HG02759 (cell line): ENCODE data around the gene PLCB1.

Experiments used
- ATAC-seq: cut with Tn5 transposase; IDR thresholded peaks from one replicate; pipeline ENCODE4 v1.9.1; 2021; ENCODE audit warnings: mild to moderate bottlenecking, moderate library complexity; ENCODE audit not compliant: unreplicated experiment

The PLCB1 gene

DNA sequence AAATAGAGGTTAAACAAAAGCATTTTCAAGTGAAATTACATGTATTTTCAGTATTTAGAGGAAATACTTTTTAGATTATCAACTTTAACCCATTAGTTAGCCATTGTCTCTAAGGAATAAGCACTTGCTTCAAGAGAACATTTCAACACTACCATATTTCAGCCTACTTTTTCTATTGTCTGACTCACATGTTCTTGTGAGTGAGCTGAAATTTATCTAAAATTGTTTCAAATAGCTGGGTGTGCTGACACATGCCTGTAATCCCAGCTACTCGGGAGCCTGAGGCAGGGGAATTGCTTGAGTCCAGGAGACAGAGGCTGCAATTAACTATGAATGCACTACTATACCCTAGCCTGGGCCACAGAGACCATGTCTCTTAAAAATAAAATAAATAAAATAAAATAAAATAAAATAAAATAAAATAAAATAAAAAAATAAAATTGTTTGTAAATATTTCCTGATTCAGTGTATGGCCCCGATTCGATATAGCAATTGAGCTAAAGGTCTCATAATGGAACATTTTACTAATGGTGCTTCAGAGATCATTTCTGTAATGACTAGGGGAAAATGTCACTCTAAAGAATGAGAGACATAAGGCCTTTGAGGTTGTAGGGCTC, 612.3 kb downstream of the PLCB1 start:
- no peak for ATAC-seq

DNA sequence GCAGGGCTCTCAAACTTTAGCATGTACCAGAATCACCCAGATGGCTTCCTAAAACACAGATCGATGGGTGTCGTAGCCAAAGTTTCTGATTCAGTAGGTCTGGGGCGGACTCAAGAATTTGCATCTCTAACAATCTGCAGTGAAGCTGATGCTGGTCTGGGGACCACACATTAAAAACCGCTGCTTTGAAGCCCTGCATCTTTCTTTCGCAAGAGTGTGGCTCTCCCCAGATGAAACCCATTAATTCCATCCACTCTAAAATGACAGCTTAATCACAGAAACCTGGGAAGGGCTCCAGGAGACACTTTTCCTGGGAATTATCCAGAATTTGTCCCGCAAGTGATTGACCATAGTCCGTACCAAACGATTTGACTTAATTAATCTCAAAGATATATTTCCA, 617.0 kb downstream of the PLCB1 start:
- no peak for ATAC-seq

DNA sequence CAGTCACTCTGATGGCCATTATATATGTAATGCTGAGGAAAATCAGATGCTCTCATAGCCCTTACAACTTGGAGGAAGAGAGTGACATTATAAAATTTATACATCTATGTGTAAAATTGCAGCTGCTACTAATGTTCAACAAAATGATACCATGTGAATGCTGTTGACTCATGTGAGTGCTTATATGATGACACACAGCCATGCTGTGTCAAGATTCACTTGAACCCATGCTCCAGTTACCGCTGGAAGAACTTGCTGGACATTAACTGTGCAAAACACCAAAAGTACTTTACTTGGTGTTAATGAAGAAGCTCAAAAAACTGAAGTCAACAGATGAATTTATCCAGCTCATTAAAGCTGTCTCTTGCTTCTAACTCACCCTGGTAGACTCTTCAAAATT, 617.9 kb downstream of the PLCB1 start:
- no peak for ATAC-seq

DNA sequence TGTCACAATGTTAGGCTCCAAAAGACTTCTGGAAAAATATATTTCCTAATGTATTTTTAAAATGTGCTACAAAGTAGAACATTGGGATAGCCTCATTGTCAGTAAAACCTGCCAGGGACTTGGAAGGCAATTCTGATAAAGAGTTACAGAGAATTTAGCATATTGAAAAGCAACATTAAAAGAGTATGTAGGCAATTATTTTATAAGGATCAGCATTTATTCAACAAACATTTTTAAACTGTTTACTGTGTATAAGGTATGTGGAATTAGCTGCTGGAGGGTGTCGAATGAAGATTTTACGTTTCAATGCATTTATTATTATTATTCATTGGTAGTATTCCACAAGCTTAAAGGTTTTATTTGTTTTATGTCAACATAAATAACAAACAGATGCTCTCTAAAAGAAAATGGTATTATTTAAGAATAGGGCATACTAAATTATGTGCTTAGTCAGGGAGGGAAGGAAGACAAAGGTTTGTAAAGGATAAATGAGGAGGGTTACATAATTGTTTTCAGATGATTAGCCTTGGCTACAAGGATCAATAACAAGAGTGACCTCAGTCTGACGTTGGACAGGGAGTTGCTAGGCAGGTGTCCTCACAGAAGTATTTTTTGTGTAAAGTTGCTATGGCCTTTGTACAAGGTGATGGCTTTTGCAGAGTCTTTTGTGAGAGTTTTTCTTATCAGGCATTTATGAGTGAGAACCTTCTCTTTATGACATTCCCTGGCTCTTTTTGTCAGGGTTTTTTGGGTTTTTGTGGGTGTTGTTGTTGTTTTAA, 623.5 kb downstream of the PLCB1 start:
- no peak for ATAC-seq

DNA sequence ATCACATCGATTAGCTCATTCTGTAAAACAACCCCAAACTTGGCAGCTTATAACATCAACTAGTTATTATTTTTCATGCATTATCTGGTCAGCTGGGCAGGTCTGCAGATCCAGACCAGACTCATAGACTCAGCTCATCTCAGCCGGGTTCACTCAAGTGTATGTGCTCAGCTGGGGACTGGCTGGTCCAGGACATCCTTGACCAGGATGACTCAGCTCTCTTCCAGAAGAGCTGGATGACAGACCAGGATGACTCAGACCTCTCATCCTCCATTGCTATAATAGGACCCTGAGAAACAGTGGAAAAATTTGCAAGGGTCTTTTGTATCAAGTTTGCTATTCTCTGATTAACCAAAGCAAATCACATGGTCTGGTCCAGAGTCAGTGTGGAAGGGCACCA, 624.3 kb downstream of the PLCB1 start:
- ATAC-seq, result no peak

DNA sequence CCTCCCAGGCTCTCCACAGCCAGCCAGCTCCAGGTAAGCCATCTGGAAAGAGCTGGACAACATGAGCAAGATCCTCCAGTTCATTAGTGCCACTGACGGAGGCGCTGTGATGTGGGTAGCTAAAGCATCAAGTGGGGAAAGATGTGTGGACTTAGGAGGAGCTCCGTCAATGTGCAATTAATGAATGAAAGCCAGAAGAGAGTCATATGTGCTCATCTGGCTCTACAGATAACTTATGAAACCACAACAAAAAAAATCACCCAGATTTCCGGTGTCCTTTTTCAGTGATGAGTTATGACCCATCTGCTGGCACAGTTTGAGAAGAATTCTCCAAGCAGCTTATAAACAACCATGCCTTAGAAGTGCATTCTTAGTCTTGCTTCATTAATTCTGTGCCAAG, 625.1 kb downstream of the PLCB1 start:
- no peak for ATAC-seq

DNA sequence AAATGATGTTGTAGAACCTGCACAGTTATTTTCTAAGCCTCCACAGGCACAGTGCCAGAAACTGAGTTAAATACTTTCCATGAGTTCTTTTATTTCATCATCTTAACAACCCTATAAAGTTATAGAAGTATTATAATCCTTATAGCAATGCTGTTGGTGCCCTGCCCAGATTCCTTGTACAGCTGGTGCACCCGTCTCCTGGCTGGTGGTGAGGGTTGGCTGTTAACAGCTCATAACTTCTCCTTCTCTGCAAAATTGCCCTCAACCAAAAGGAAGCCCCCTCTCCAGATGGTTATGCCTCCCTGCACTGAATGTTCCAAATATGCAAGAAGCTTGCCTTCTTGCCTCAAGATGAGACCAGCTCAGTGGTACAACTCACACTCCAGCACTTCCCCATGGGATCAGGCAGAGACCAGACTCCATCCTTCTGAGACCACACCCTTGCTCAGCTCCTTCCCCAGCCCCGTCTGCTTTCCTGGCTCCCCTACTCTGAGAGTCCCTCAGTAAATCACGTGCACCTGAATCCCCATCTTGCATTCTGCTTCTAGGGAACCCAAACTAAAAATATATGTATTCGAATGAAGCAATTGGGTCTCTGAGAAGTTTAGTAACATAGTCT, 632.4 kb downstream of the PLCB1 start:
- no peak for ATAC-seq

DNA sequence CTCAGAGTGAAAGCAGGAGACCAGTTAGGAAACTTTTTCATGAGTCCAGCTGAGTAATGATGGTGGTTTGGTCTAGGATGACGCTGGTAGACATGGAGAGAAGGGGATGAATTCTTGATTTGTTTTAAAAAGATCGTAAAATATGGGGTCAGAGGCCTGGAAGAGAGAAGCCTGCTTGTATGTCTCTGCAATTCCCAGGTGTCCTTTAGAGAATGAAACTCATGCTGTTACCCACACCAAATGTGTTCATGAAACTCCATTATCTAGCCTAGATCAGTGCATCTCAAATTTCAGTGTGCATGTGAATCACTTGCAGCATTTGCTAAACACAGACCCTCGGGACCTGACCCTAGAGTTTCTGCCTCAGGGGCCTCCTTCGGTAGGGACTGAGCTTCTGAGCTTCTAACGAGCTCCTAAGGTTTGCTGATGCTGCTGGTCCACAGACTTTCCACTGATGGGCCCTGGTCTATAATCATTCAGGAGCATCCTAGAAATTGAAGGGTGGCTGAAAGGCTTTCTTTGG, 634.9 kb downstream of the PLCB1 start:
- no peak for ATAC-seq

DNA sequence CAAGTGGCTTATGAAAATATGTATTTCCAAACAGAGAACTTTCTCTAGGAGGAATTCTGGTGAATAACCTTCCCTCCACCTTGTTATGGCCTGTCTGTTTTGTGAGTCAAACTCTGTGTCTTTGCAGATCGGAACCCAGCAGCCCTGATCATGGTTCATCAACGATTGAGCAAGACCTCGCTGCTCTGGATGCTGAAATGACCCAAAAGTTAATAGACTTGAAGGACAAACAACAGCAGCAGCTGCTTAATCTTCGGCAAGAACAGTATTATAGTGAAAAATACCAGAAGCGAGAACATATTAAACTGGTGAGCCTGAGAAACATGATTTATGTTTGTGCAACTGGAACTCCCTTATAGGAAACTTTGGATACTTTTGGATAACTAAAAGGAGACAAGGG, 642.3 kb downstream of the PLCB1 start:
- no peak for ATAC-seq

DNA sequence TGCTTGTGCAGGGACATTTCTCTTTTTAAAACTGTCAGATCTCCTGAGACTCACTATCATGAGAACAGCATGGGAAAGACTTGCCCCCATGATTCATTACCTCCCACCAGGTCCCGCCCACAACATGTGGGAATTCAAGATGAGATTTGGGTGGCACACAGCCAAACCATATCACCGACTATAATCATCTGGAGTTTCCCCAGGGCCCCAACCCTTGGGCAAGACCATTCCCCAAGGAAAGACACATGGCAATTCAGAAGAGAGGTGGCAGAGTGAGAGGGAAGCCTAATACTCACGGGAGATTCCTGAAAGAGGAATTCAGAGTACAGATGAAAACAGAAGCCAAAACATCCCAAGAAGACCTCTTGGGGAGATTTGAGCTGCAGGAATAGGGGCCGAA, 645.8 kb downstream of the PLCB1 start:
- no peak for ATAC-seq

DNA sequence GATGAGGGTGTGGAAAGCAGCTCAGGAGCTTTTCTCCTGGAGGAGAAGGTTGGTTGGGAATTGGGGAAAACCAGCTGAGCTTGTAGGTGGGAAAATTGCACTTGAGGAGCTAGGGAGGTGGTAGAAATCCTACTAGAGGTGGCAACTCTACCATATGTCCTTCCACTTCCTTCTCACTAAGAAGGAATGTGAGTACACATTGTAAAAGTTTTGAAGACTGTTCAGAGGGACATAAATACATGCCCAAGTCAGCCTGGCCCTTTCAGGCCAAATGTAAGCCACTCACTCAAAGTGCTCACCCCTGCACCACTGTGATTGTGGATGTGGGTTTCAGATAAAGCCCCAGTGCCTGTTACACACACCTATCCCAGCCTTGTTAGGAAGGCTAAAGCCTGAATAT, 646.3 kb downstream of the PLCB1 start:
- no peak for ATAC-seq

DNA sequence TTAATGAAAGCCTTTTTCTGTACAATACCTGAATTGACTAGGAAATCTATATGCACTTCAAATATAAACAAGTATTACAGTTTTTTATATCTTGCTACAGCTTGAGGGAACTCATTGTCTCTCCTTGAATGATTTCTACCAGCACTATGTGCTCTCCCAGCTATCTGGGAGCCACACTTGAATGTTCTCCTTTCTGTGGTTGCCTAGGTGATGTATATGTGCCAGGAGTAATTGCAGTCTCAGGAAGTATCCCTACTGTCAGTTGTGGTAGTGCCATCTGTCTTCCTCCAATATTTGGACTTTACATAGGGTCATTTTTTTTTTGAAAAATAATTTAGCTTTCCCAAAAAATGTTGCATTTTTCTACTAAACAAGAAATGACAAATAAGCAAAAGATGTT, 648.8 kb downstream of the PLCB1 start:
- ATAC-seq, result no peak

DNA sequence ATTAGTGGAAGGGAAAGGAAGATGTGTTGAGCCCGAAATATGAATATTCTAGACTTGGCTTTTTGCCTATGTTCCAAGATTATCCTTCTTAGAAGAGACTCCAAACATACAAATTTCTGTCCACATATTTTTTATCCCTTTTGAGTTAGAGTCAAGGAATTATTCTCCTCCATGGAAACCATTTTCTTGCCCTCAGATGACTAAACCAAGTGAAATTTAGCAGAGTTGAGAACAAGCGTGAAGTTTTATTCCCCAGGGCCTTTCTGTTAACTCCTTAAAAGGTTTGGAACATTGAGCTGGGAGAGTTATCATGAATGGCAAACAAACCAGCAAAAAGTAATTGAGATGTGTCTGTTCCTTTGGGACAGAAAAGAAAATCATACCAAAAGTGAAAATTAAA, 650.7 kb downstream of the PLCB1 start:
- ATAC-seq, result no peak

DNA sequence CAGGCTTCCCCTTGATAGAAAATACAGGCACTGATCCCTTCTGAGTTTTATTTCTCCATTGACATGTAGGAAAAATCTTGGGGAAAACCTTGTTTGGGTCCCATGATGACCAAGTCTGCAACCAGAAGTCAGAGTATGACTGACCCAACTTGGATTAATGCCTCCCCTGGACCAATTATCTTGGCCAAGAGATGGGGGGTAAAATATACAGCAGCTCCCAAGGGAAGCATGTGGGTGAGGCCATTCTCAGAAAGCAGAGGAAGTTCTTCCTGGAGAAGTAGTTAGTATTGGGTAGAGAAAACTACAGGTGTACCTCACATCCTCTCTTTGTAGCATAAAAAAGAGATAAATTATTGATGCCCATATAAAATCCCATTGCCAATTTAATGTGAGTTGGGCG, 651.7 kb downstream of the PLCB1 start:
- ATAC-seq, result no peak

DNA sequence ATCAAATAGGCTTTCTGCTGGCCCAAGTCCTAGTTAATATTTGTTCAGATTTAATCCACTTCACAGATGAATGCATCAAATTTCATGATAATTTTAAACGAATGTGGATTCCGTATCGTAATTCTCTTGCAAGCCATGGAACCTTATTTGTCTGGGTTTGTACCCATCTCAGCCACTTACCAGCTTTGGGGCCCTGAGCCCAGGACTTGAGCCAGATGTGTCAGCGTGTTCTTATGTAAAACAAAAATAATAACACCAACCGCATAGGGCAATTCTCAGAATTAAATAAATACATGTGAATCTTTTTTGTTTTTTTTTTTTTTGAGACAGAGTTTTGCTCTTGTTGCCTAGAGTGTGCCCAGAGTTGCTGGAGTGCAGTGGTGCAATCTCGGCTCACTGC, 654.3 kb downstream of the PLCB1 start:
- ATAC-seq, result no peak

DNA sequence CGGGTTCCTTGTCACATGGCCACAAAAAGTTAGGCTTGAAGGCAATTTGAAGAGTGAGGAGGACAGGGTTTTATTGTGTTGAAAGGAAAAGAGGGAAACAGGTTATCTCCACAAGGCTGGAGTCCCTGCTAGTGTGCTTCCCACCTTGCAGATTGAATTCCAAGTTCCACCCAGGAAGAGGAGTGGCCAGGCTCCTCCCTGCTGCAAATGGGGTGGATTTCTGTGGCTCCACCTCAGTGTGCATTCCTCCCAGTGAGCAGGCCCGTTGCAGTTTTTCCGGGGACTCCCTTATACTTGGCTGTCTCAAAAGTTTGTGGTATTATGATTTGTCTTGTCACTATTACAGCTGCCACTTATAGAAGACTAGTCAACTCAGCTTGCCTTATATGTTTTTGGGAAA, 655.0 kb downstream of the PLCB1 start:
- no peak for ATAC-seq

DNA sequence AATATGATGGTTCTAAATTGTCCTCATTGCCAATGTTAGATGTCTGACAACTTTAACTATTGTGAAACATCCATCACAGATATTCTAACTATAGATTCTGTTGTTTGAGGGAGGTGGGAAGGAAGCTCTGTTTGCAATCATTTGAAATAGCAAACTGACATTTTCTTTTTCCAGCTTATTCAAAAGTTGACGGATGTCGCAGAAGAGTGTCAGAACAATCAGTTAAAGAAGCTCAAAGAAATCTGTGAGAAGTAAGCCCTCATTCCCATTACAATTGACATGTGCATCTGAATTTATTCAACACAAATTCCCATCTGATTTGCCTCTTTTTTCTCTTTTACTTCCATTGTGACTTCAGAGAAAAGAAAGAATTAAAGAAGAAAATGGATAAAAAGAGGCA, 656.2 kb downstream of the PLCB1 start:
- no peak for ATAC-seq

DNA sequence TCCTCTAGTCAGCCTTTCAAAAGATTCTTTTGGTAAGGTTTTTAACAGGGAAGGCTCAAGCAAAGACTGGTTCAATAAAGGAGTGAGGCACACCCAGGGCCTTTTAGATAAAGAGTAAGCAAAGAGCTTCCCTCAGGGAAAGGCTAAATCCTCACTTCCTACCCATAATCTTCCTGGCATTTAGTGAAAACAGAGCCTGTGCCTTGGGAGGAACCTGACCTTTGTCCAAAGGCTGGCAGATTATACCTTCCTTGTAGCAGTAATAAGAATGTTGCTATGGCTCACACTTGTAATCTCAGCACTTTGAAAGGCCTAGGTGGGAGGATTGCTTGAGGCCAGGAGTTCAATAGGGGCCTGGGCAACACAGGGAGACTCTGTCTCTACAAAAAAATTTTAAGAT, 656.8 kb downstream of the PLCB1 start:
- ATAC-seq, result no peak

DNA sequence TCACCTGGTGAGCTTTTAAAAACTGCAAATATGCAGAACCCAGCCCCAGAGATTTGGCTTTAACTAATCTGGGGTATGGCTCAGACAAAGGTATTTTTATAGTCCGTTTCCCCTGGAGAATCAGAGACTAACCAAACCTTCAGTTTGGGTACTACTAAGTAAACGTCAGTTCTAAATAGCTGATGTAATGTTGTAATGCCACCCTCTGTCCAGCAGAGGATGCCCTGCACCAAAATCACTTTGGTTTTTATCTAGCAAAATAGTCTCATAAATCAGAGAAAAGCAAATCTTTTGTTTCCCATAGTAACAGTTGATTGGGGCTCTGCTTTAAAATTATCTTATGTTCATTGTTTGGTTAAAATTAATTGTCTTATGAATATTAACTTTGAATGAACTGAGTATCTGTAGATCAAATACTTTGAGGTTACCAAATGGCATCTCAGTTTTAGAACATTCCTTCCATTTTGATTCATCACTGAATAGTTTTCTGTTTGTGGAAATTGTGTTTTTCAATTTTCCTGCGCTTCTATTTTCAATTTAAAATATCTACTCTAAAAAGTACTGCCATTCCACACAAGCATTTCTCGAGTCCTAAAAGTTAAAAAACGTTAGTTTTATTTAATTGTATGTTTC, 658.5 kb downstream of the PLCB1 start:
- ATAC-seq, result peak; percentile 72

DNA sequence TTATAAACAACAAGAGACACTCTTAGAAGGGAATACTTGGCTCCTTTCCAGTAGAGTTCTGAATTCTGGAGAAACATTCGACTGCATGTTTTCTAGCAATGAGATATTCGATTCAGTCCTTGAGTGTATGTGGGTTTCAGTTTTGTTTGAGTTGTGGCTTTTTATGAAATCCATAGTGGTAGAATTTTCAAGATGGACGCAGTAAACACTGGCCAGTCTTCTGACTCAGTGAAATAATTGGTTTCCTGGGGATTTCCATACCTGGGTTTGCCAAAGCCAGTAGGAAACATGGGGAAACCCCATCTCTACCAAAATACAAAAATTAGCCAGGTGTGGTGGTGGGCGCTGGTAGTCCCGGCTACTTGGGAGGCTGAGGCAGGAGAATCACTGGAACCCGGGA, 663.3 kb downstream of the PLCB1 start:
- no peak for ATAC-seq

DNA sequence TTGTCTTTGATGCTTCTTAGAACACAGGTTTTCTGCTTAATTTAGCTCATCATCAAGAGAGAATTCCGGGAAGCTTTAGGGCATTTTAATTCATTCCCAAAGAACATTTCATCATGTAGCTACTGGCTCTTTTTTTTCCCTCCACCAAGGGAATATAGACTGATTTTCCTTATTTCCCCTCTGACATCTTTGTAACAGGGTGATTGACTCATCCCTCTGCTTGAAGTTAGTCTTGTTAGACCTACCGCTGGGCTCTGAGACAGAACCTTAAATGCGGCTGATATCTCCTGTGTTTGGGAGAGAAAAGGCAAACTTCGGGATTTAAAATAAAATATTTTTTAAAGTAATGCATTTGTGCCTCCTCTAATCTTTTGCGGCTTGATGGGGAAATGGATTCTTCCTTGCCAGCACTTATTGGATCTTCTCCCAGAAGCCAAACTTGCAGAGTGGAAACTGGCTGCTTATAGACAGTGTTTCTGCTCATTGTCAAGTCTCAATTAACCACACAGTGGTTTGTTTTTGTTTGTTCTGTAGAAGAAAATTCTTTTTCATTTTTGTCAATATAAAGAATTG, 664.1 kb downstream of the PLCB1 start:
- ATAC-seq, result no peak
